Stomach (tissue), 9 donors: ENCODE results near the gene TMEM52B. TPM values are rescaled to one million over a fixed set of nuclear protein-coding genes. Genes with fewer than 3 reads are reported as not detected.

Experiments
- DNase-seq, 2 donors: peaks; one replicate each; pipeline versions ENCODE4 v3.0.0 to v3.0.0-alpha.2; 2013 to 2019
- H3K27ac ChIP-seq, 5 donors: fragments of 200-600 bp in 4 of 5; sonication (generic) in 4 of 5; one replicate each; pipeline ENCODE4 v1.5.1; 2013 to 2019; ENCODE audit warnings: mild to moderate bottlenecking in 1 of 5, moderate library complexity in 1 of 5
- H3K27me3 ChIP-seq, 3 donors: fragments of 200-600 bp; sonication (generic); one replicate each; pipeline ENCODE4 v1.5.1; 2017 to 2019; ENCODE audit warnings: mixed run types in 1 of 3
- H3K36me3 ChIP-seq, 4 donors: fragments of 200-600 bp; sonication (generic); 1 replicate in 3 of 4; 2 replicates in 1 of 4; pipeline ENCODE4 v1.5.1; 2016 to 2019
- H3K4me1 ChIP-seq, 4 donors: fragments of 200-600 bp; sonication (generic); one replicate each; pipeline ENCODE4 v1.5.1; 2016 to 2019
- H3K4me3 ChIP-seq, 4 donors: fragments of 200-600 bp; sonication (generic) in 3 of 4; one replicate each; pipeline ENCODE4 v1.5.1; 2016 to 2019; ENCODE audit warnings: mild to moderate bottlenecking in 1 of 4
- H3K9me3 ChIP-seq, 4 donors: fragments of 200-600 bp; sonication (generic); one replicate each; pipeline ENCODE4 v1.5.1; 2016 to 2019
- CTCF ChIP-seq, 7 experiments: fragments of 450-650 bp in 4 of 7; fragments of 200-600 bp in 3 of 7; sonication (generic) in 3 of 7; IDR thresholded peaks; one replicate each; pipeline ENCODE4 v1.5.1; 2016 to 2019; ENCODE audit warnings: antibody characterized with exemption in 7 of 7, control low read depth in 2 of 7, mild to moderate bottlenecking in 1 of 7
- EP300 ChIP-seq: sonication (generic); formaldehyde crosslinking; IDR thresholded peaks from one replicate; pipeline ENCODE4 v1.6.1; 2017; ENCODE audit warnings: antibody characterized with exemption
- POLR2A ChIP-seq, 4 donors: fragments of 450-650 bp; IDR thresholded peaks; one replicate each; pipeline ENCODE4 v1.6.1; 2016; ENCODE audit warnings: antibody characterized with exemption in 4 of 4, control low read depth in 2 of 4, mild to moderate bottlenecking in 1 of 4, moderate library complexity in 1 of 4
- POLR2AphosphoS5 ChIP-seq, 3 donors: sonication (generic); formaldehyde crosslinking; IDR thresholded peaks; one replicate each; pipeline ENCODE4 v1.6.1; 2016; ENCODE audit warnings: antibody characterized with exemption in 3 of 3
- WGBS, 5 donors: extraction: QIAGEN DNeasy Blood & Tissue Kit in 3 of 5; methylation state at CpG; one replicate each; pipeline versions ENCODE4 v1.1.5 to v1.1.7; 2013 to 2018; 5-methylcytosine and 5-hydroxymethylcytosine counted together
- intact Hi-C: fragments of 100-400 bp; cut with DNase I; formaldehyde crosslinking; loops from one replicate; pipeline ENCODE4 v1.15.1; 2023; ENCODE audit warnings: low total_unique reads
- polyA plus RNA-seq, 3 donors: library from polyadenylated mRNA; stranded (reverse); fragments of 200-250 nt; gene quantifications; one replicate each; pipeline ENCODE4 v1.2.3, GENCODE V29; 2013
- total RNA-seq, 5 donors: library from RNA; depleted of rRNA; stranded (reverse); fragments of >200 nt; gene quantifications; one replicate each; pipeline versions ENCODE4 v1.1.0 to v1.2.3, GENCODE V29; 2014 to 2016
- donor health status: healthy with polysubstance abuse.
- donor health status: Bipolar disorder and iron deficiency.
- donor health status: healthy.

The TMEM52B gene
- total and polyA plus RNA-seq, 8 donors = 0.14 to 1.4 (median 0.60) TPM; not detected in 4

GRCh38 chr12:10210225-10210624 lies 31.4 kb downstream of the TMEM52B start:
- no peak overlapping the region for H3K4me3 ChIP-seq
- H3K9me3 ChIP-seq = no peaks in the 10 kb centered on the region
- 92 to 95% (median 94%) methylated on average over 15 of the region's 15 CpGs for WGBS, 5 donors
- no peak for TF ChIP-seq EP300
- no peaks in the 10 kb centered on the region for H3K36me3 ChIP-seq
- DNase-seq = no peak
- peaks cover 5 to 18% (median 12%) of the 10 kb centered on the region in 4 donors for H3K4me1 ChIP-seq
- no peak overlapping the region for H3K27ac ChIP-seq
- intact Hi-C loops = no loop called here
- H3K27me3 ChIP-seq = no peaks in the 10 kb centered on the region

- peak overlapping the region in 1 of 4 donors; percentile 84 for H3K4me3 ChIP-seq
- 89 to 91% (median 90%) methylated on average over 25 of the region's 25 CpGs for WGBS, 5 donors
- intact Hi-C loops = no loop called here
Observed at GRCh38 chr12:10211101-10211939, 32.5 kb downstream of the TMEM52B start.

DNA sequence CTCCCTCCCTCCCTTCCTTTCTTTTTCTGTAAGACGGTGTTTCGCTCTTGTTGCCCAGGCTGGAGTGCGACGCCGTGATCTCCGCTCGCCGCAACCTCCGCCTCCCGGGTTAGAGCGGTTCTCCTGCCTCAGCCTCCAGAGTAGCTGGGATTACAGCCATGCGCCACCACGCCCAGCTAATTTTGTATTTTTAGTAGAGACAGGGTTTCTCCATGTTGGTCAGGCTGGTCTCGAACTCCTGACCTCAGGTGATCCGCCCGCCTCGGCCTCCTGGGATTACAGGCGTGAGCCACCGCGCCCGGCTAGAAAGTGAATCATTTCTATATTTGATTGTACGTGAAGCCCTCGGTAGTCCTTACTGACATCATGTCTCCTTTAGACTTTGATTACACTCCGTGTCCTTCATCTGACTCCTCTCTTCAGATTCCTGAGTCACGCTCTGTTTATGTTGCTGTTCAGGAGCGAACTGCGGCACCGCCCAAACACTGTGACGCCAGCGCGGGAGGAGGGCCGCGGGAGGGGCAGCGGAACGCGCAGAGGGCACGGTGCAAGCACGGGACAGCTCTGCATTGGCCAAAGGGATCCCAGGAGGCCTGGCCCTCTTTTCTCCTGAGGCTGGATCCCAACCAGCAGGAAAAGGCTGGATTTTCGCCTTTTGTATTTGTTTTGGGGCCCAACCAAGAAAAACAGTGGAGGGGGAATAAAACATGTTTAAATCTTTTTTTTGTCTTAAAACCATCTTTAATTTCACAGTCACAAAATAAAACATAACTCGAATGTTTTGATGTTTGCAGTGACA lies 33.3 kb downstream of the TMEM52B start:
- WGBS, 5 donors = 29 to 32% (median 30%) methylated on average over 39 to 40 of the region's 40 CpGs
- H3K36me3 ChIP-seq = no peaks in the 10 kb centered on the region
- peak overlapping the region; percentile 99 to 100 (median 100) for H3K27ac ChIP-seq
- DNase-seq = peak; percentile 98 to 99
- H3K27me3 ChIP-seq = no peaks in the 10 kb centered on the region
- H3K9me3 ChIP-seq = no peaks in the 10 kb centered on the region
- H3K4me3 ChIP-seq = peak overlapping the region; percentile 55 to 87 (median 70)
- TF ChIP-seq EP300 (peak; percentile 91), CTCF (IDR thresholded peaks at IDR 0.05) (no peak), POLR2A (IDR thresholded peaks at IDR 0.05) (peak in 2 of 4 donors; percentile 49 to 75), POLR2AphosphoS5 (IDR thresholded peaks at IDR 0.05) (peak; percentile 93 to 100 (median 98))
- intact Hi-C loops = no loop called here
- peaks cover 9 to 37% (median 21%) of the 10 kb centered on the region in 4 donors for H3K4me1 ChIP-seq

More at GRCh38 chr12:10211101-10211939, 32.5 kb downstream of the TMEM52B start:
- Histone ChIP-seq H3K36me3 (no peaks in the 10 kb centered on the region), H3K27ac (peak overlapping the region; percentile 99 to 100 (median 100)), H3K27me3 (no peaks in the 10 kb centered on the region), H3K9me3 (no peaks in the 10 kb centered on the region), H3K4me1 (peaks cover 9 to 29% (median 19%) of the 10 kb centered on the region in 4 donors)
- DNase-seq = no peak
- TF ChIP-seq EP300 (no peak), POLR2AphosphoS5 (IDR thresholded peaks at IDR 0.05) (no peak), POLR2A (IDR thresholded peaks at IDR 0.05) (no peak), CTCF (IDR thresholded peaks at IDR 0.05) (no peak)

DNA sequence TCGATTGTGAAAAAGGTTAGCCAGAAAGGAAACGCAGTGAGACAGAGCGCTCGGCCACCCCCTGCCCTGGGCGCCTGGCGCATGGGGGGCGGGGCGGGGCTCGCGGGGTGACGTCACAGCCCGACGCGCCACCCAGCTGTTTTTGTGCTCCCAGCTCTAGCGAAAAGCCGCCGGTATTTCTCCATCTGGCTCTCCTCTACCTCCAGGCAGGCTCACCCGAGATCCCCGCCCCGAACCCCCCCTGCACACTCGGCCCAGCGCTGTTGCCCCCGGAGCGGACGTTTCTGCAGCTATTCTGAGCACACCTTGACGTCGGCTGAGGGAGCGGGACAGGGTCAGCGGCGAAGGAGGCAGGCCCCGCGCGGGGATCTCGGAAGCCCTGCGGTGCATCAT lies 33.9 kb downstream of the TMEM52B start, which contains the start of gene GABARAPL1:
TSS of gene GABARAPL1 (plus strand) at position 139 of the 393 bp plus-strand sequence. CDS start at position 392, 253 bp downstream.
- TF ChIP-seq CTCF (IDR thresholded peaks at IDR 0.05) = no peak
- TF ChIP-seq POLR2A (IDR thresholded peaks at IDR 0.05) = peak in 1 of 4 donors; percentile 47
- TF ChIP-seq EP300 = no peak
- peak; percentile 1 to 71 (median 43) for TF ChIP-seq POLR2AphosphoS5 (IDR thresholded peaks at IDR 0.05)
- H3K4me3 ChIP-seq = peak within 1 kb of the TSS; percentile 55 to 87 (median 70)
- peaks cover 0 to under 1% (median under 1%) of the 10 kb centered on the region in 4 donors for H3K36me3 ChIP-seq
- intact Hi-C loops = no loop called here
- DNase-seq = peak; percentile 87 to 95
- no peaks in the 10 kb centered on the region for H3K9me3 ChIP-seq
- peak within 1 kb of the TSS; percentile 99 to 100 (median 100) for H3K27ac ChIP-seq
- H3K27me3 ChIP-seq = no peaks in the 10 kb centered on the region
- WGBS, 5 donors = 0 to 1% (median 1%) methylated on average over 19 to 35 of the region's 35 CpGs
- peaks cover 9 to 43% (median 24%) of the 10 kb centered on the region in 4 donors for H3K4me1 ChIP-seq
